Nephron (organoid): ENCODE data around the gene FOXL1.

Experiments
- H3K27ac Mint-ChIP-seq, 3 experiments: 2 replicates each; pipeline ENCODE4 v1.8.0; 2020; ENCODE audit warnings: mixed read lengths in 3 of 3, mild to moderate bottlenecking in 2 of 3, moderate library complexity in 1 of 3
- H3K27me3 Mint-ChIP-seq: 2 replicates; pipeline ENCODE4 v1.8.0; 2021; ENCODE audit warnings: low read depth, mild to moderate bottlenecking, moderate library complexity, mixed read lengths
- H3K36me3 Mint-ChIP-seq: 2 replicates; pipeline ENCODE4 v1.8.0; 2020; ENCODE audit warnings: low read depth, mixed read lengths
- H3K4me1 Mint-ChIP-seq: 2 replicates; pipeline ENCODE4 v1.8.0; 2020; ENCODE audit warnings: mixed read lengths
- H3K4me3 Mint-ChIP-seq, 3 experiments: 2 replicates each; pipeline ENCODE4 v1.8.0; 2020; ENCODE audit warnings: mild to moderate bottlenecking in 3 of 3, mixed read lengths in 3 of 3, moderate library complexity in 2 of 3
- H3K9me3 Mint-ChIP-seq: 2 replicates; pipeline ENCODE4 v1.8.0; 2020; ENCODE audit warnings: mixed read lengths
- CTCF ChIP-seq, 3 experiments: fragments of 200-600 bp; sonication (generic); IDR thresholded peaks; one replicate each; pipeline ENCODE4 v1.5.0; 2021; ENCODE audit warnings: antibody characterized with exemption in 3 of 3; ENCODE audit not compliant: unreplicated experiment in 3 of 3

The FOXL1 gene

GRCh38 chr16:86572606-86573005 is 5.7 kb upstream of the FOXL1 start:
- H3K9me3 Mint-ChIP-seq = no peaks in the 10 kb centered on the region
- peaks cover 47% of the 10 kb centered on the region for H3K4me1 Mint-ChIP-seq
- peak overlapping the region; percentile 87 to 90 (median 89) for H3K4me3 Mint-ChIP-seq
- TF ChIP-seq CTCF (IDR thresholded peaks at IDR 0.05; ENCODE audit: unreplicated experiment in 3 of 3) = no peak
- H3K36me3 Mint-ChIP-seq = peaks cover 53% of the 10 kb centered on the region
- peak overlapping the region; percentile 89 to 97 (median 95) for H3K27ac Mint-ChIP-seq
- peaks cover 93% of the 10 kb centered on the region for H3K27me3 Mint-ChIP-seq

GRCh38 chr16:86573215-86573614 is 5.1 kb upstream of the FOXL1 start:
- H3K27me3 Mint-ChIP-seq = peaks cover 98% of the 10 kb centered on the region
- H3K4me3 Mint-ChIP-seq = peak overlapping the region; percentile 65 to 90 (median 87)
- H3K27ac Mint-ChIP-seq = peak overlapping the region; percentile 30 to 97 (median 94)
- H3K36me3 Mint-ChIP-seq = peaks cover 53% of the 10 kb centered on the region
- TF ChIP-seq CTCF (IDR thresholded peaks at IDR 0.05; ENCODE audit: unreplicated experiment in 3 of 3) = no peak
- H3K9me3 Mint-ChIP-seq = no peaks in the 10 kb centered on the region
- H3K4me1 Mint-ChIP-seq = peaks cover 53% of the 10 kb centered on the region

- H3K4me1 Mint-ChIP-seq = peaks cover 59% of the 10 kb centered on the region
- TF ChIP-seq CTCF (IDR thresholded peaks at IDR 0.05; ENCODE audit: unreplicated experiment in 3 of 3) = no peak
- peak overlapping the region; percentile 88 to 97 (median 94) for H3K27ac Mint-ChIP-seq
Measured at GRCh38 chr16:86573646-86574508, 4.5 kb upstream of the FOXL1 start.

GRCh38 chr16:86574646-86575045 is 3.7 kb upstream of the FOXL1 start:
- no peak for TF ChIP-seq CTCF (IDR thresholded peaks at IDR 0.05; ENCODE audit: unreplicated experiment in 3 of 3)
- Mint-ChIP-seq H3K27ac (peak overlapping the region; percentile 94 to 97 (median 96)), H3K4me1 (peaks cover 61% of the 10 kb centered on the region), H3K4me3 (peak overlapping the region; percentile 66 to 92 (median 87)), H3K9me3 (no peaks in the 10 kb centered on the region), H3K36me3 (peaks cover 43% of the 10 kb centered on the region), H3K27me3 (peaks cover 97% of the 10 kb centered on the region)

More at GRCh38 chr16:86573646-86574508, 4.5 kb upstream of the FOXL1 start:
- Mint-ChIP-seq H3K36me3 (peaks cover 50% of the 10 kb centered on the region), H3K4me3 (peak overlapping the region; percentile 65 to 90 (median 87)), H3K9me3 (no peaks in the 10 kb centered on the region), H3K27me3 (peaks cover 100% of the 10 kb centered on the region)

DNA sequence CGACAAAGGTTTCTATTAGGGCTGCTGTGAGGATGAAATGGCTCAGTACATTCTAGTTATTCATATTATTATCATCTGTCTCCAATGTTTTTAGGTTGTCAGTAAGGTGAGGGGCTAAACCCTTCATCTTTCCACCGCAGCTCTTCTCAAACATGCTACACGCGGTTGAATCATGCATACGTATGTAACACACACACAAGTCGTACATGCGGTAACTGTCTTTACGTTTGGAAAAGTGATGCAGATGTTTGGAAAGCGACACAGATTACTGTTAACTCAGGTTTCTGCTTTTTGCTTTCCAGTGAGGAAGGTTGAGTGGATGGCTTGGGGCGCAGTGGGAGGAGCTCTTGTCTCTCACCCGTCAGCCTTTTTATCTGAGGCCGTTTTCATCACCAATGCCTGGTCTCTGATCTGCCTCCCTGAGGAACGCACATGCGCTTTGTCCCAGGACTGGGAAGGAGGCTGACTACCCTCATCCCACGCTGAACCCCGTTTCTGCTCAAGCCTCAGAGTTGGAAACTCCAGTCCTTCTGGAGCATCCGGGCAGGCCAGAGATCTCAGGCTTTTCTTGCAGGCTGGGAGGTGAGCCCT is 3.2 kb upstream of the FOXL1 start:
- H3K27ac Mint-ChIP-seq = peak overlapping the region; percentile 94 to 97 (median 96)

More for the DNA sequence above, 3.2 kb upstream of the FOXL1 start:
- TF ChIP-seq CTCF (IDR thresholded peaks at IDR 0.05; ENCODE audit: unreplicated experiment in 3 of 3) = no peak
- peaks cover 37% of the 10 kb centered on the region for H3K36me3 Mint-ChIP-seq
- H3K27me3 Mint-ChIP-seq = peaks cover 97% of the 10 kb centered on the region
- peak overlapping the region; percentile 87 to 92 (median 91) for H3K4me3 Mint-ChIP-seq
- peaks cover 64% of the 10 kb centered on the region for H3K4me1 Mint-ChIP-seq
- no peaks in the 10 kb centered on the region for H3K9me3 Mint-ChIP-seq
